ENCODE measurements around the gene IGF2R. TPM values are rescaled to one million over a fixed set of nuclear protein-coding genes. Genes with fewer than 3 reads are reported as not detected.

Gene IGF2R
- total RNA-seq, 1 donor from 2014 or later, result 35.1 TPM

- no peak overlapping the region for H3K9ac ChIP-seq
- Mint-ChIP-seq H3K27me3 (ENCODE audit: insufficient read depth, low read depth) (peaks cover 9% of the 10 kb centered on the region), H3K4me1 (no peaks in the 10 kb centered on the region), H3K4me3 (no peak overlapping the region), H3K27ac (no peak overlapping the region), H3K36me3 (no peaks in the 10 kb centered on the region), H3K9me3 (no peaks in the 10 kb centered on the region)
- no peaks in the 10 kb centered on the region for H3K36me3 ChIP-seq
- H3K27ac ChIP-seq, result no peak overlapping the region
- peaks cover 64% of the 10 kb centered on the region for H3K27me3 ChIP-seq
- no peak overlapping the region for H3K4me2 ChIP-seq
- H3K4me3 ChIP-seq, result no peak overlapping the region
- peaks cover 2% of the 10 kb centered on the region for H3K4me1 ChIP-seq
- no peaks in the 10 kb centered on the region for H3K9me3 ChIP-seq (ENCODE audit: low read depth)
- no peak overlapping the region for H2AFZ ChIP-seq (replicated peaks)
- DNase-seq (ENCODE audit: low spot score), result no peak
- no peaks in the 10 kb centered on the region for H3F3A ChIP-seq (ENCODE audit: low read depth)
- no peaks in the 10 kb centered on the region for H3K79me2 ChIP-seq (ENCODE audit: low read depth)
- TF ChIP-seq EZH2 (IDR thresholded peaks at IDR 0.05) (no peak), EZH2phosphoT487 (IDR thresholded peaks at IDR 0.05) (no peak), CTCF (IDR thresholded peaks at IDR 0.05) (no peak)
- no peaks in the 10 kb centered on the region for H4K20me1 ChIP-seq (ENCODE audit: low read depth)
Measured at GRCh38 chr6:159963111-159963510, 5.8 kb upstream of the IGF2R start.

- no peak overlapping the region for H3K4me3 Mint-ChIP-seq
- no peak overlapping the region for H3K4me2 ChIP-seq
- H4K20me1 ChIP-seq (ENCODE audit: low read depth), result no peaks in the 10 kb centered on the region
- no peak overlapping the region for H2AFZ ChIP-seq (replicated peaks)
- no peaks in the 10 kb centered on the region for H3K79me2 ChIP-seq (ENCODE audit: low read depth)
- H3K9me3 ChIP-seq (ENCODE audit: low read depth), result no peaks in the 10 kb centered on the region
- DNase-seq (ENCODE audit: low spot score), result no peak
- peaks cover 5% of the 10 kb centered on the region for H3K4me1 ChIP-seq
- no peak overlapping the region for H3K9ac ChIP-seq
- no peak overlapping the region for H3K27ac Mint-ChIP-seq
- peaks cover 9% of the 10 kb centered on the region for H3K27me3 Mint-ChIP-seq (ENCODE audit: insufficient read depth, low read depth)
- no peaks in the 10 kb centered on the region for H3K4me1 Mint-ChIP-seq
- H3F3A ChIP-seq (ENCODE audit: low read depth), result no peaks in the 10 kb centered on the region
- no peak overlapping the region for H3K27ac ChIP-seq
- H3K36me3 ChIP-seq, result no peaks in the 10 kb centered on the region
- H3K4me3 ChIP-seq, result no peak overlapping the region
- TF ChIP-seq CTCF (IDR thresholded peaks at IDR 0.05), result no peak
- TF ChIP-seq EZH2phosphoT487 (IDR thresholded peaks at IDR 0.05), result no peak
- no peak for TF ChIP-seq EZH2 (IDR thresholded peaks at IDR 0.05)
- no peaks in the 10 kb centered on the region for H3K9me3 Mint-ChIP-seq
- no peaks in the 10 kb centered on the region for H3K36me3 Mint-ChIP-seq
- peaks cover 65% of the 10 kb centered on the region for H3K27me3 ChIP-seq
Measured at GRCh38 chr6:159964046-159964445, 4.8 kb upstream of the IGF2R start.

- H3K79me2 ChIP-seq (ENCODE audit: low read depth), result peaks cover 22% of the 10 kb centered on the region
- H3K9me3 ChIP-seq (ENCODE audit: low read depth), result no peaks in the 10 kb centered on the region
- no peaks in the 10 kb centered on the region for H3K36me3 ChIP-seq
- peaks cover 14% of the 10 kb centered on the region for H3K4me1 Mint-ChIP-seq
- no peak overlapping the region for H2AFZ ChIP-seq (replicated peaks)
- TF ChIP-seq EZH2phosphoT487 (IDR thresholded peaks at IDR 0.05) (no peak), CTCF (IDR thresholded peaks at IDR 0.05) (no peak), EZH2 (IDR thresholded peaks at IDR 0.05) (no peak)
- H3K27me3 ChIP-seq, result peaks cover 65% of the 10 kb centered on the region
- H3K4me2 ChIP-seq, result no peak overlapping the region
- H3K36me3 Mint-ChIP-seq, result no peaks in the 10 kb centered on the region
- H3K4me3 Mint-ChIP-seq, result no peak overlapping the region
- no peak overlapping the region for H3K27ac Mint-ChIP-seq
- H3K4me3 ChIP-seq, result no peak overlapping the region
- H3K27me3 Mint-ChIP-seq (ENCODE audit: insufficient read depth, low read depth), result peaks cover 7% of the 10 kb centered on the region
- H3K27ac ChIP-seq, result no peak overlapping the region
- no peak for DNase-seq (ENCODE audit: low spot score)
- no peaks in the 10 kb centered on the region for H3F3A ChIP-seq (ENCODE audit: low read depth)
- H3K9me3 Mint-ChIP-seq, result no peaks in the 10 kb centered on the region
- H4K20me1 ChIP-seq (ENCODE audit: low read depth), result no peaks in the 10 kb centered on the region
- H3K4me1 ChIP-seq, result peaks cover 18% of the 10 kb centered on the region
- no peak overlapping the region for H3K9ac ChIP-seq
Measured at GRCh38 chr6:159966339-159966738, 2.5 kb upstream of the IGF2R start.

All from neural progenitor cell (in vitro differentiated cells).